Activated CD8-positive, alpha-beta memory T cell treated with anti-CD3 and anti-CD28 coated beads for 36 hours (primary cell): Measurements from ENCODE around the gene JMJD8. TPM values are rescaled to one million over a fixed set of nuclear protein-coding genes. Genes with fewer than 3 reads are reported as not detected.

Source experiments
- CTCF ChIA-PET: fragments of 350-600 bp; sonication (Branson Sonifier 250); formaldehyde crosslinking; loops from one replicate; lab custom pipeline; 2021; ENCODE audit warnings: antibody characterized with exemption; lab: Charles Lee
- POLR2A ChIA-PET: fragments of 350-600 bp; sonication (Branson Sonifier 250); formaldehyde crosslinking; loops from one replicate; lab custom pipeline; 2021; ENCODE audit warnings: antibody characterized with exemption; lab: Charles Lee
- total RNA-seq, 2 experiments: library from RNA; stranded (reverse); gene quantifications; one replicate each; pipeline ENCODE4 v1.2.3, GENCODE V29; 2021

The JMJD8 gene
- total RNA-seq, 2 experiments from 2014 or later = 48.7 to 49.3 TPM

DNA sequence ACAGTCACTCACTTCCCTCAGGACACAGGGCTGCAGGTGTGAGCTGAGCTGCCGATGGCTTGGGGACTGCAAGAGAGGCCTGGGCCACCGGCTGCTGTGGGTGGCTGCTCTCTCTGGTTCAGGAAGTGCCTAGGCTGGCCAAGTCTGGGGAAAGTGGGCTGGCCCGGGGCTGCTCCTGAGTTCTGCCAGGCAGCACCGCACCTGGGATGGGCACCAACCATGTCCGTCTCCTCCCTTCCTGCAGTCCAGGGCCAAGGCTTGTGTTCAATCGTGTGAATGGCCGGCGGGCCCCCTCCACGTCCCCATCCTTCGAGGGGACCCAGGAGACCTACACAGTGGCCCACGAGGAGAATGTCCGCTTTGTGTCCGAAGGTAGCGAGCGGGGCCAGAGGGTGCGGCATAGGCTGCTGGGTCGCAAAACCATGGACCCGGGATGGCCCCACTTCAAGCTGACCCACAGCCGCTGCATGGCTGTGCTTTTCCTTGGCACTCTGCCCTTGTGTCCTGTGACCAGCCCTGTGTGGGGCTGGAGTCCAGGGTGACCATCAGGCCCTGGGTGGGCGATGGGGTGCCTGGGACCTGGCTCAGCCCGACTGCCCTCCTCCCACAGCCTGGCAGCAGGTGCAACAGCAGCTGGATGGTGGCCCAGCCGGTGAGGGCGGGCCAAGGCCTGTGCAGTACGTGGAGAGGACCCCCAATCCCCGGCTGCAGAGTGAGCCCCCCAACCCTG is 36.8 kb downstream of the JMJD8 start:
- CTCF ChIA-PET = interaction anchor here (0.9 to 2.4 kb wide), 7 partner anchors 9 to 141 kb away, joined by 3 to 14 read pairs (median 4); partner anchors contain the start of genes CHTF18, METTL26, RHOT2 and RPUSD1
- POLR2A ChIA-PET = no interaction called here

DNA sequence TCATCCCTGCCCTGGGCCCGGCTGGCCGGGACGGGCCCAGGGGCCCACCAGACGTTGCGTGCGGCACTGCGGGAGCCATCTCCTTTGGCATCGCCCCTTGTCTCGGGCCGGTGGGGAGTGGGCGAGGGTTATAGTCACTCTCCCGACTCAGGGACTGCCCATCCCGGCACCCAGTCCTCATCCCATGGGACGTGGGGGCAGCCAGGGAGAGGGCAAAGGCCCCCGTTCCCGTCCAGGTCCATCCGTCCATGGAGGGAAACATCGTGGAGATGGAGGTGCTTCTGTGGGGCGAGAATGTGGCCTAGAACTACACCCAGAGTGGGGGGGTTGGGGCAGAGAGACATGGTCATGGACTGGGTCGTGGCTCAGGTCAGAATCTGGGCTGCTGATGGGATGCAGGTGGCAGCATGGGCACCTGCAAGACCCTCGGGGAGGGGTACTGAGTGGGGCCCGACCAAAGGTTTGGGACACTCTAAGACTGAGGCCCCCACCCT is 37.4 kb downstream of the JMJD8 start:
- ChIA-PET POLR2A (no interaction called here), CTCF (no interaction called here)

DNA sequence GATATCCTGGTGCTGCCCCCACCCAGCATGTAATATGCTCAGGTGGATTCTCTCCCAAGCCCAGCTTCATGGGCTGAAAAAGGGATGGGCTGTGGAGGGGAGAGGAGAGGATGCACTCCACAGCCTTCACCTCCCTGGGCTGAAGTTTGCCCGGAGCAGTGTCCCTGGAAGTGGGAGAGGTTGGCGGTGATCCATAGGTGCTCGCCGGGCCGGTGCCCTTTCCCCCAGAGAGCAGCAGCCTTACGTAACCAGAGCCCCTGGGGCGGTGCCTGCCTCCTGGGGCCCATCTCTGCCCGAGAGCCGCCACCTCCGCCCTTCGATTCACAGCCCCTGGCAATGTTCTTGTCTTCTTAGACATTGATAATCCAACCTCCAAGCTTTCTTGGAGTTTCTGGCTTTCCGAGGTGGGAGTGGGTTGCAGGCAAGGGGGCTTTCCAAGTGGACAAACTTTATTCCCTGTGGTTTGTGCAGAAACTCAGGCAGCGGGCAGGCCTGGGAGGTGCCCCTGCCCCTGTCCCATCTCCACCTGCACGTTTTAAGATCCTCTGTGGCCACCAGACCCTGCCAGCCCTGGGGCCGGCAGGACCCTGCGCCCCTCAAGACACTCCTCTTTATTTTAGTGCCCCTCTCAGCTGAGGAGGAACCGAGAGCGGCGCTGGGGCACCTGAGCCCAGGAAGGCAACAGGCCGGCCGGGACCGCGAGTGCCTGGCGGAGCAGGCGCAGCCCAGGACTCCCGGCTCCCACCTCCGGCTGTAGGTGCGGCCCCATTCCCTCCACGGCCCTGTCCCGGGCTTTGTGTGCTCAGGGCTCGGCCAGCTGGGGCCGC is 38.1 kb downstream of the JMJD8 start:
- ChIA-PET POLR2A (no interaction called here), CTCF (no interaction called here)

DNA sequence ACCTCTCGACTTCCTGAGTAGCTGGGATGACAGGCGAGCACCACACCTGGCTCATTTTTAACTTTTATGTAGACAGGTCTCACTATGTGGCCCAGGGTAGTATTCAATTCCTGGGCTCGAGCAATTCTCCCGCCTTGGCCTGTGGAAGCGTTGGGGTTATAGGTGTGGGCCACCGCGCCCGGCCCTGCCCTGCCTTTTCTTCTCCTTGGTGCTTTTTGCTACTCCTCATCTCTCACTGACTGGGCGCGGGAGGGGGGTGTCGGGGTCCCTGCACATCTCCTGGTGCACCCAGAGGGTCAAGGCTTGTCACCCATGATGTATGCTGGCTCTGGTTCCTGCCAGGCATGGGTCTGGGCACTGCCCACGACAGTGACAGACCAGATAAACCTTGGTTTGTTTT is 39.6 kb downstream of the JMJD8 start:
- POLR2A ChIA-PET = no interaction called here
- CTCF ChIA-PET = interaction anchor here (0.6 kb wide), 1 partner anchor 35 kb away, joined by 3 read pairs; no protein-coding TSS in a partner anchor

DNA sequence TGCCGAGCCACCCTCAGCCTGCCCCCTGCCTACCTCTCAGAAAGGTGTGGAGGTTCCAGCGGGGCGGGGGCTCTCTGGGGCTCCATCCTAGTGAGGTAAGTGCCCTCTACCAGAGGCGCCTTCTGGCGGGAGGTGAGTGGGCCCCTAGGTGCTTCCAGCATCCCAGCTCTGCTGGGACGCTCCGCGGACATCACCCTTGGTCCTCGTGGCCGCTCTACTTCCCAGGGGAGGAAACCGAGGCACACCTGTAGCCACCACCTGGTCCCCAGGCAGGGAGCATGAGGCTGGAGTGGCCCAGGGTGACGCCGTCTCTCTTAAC is 41.1 kb downstream of the JMJD8 start:
- ChIA-PET CTCF (no interaction called here), POLR2A (no interaction called here)

- CTCF ChIA-PET = interaction anchor here (0.8 kb wide), 1 partner anchor 40 kb away, joined by 3 read pairs; no protein-coding TSS in a partner anchor
- POLR2A ChIA-PET = no interaction called here
These were observed 41.7 kb downstream of the JMJD8 start for GRCh38 chr16:642189-643049.

DNA sequence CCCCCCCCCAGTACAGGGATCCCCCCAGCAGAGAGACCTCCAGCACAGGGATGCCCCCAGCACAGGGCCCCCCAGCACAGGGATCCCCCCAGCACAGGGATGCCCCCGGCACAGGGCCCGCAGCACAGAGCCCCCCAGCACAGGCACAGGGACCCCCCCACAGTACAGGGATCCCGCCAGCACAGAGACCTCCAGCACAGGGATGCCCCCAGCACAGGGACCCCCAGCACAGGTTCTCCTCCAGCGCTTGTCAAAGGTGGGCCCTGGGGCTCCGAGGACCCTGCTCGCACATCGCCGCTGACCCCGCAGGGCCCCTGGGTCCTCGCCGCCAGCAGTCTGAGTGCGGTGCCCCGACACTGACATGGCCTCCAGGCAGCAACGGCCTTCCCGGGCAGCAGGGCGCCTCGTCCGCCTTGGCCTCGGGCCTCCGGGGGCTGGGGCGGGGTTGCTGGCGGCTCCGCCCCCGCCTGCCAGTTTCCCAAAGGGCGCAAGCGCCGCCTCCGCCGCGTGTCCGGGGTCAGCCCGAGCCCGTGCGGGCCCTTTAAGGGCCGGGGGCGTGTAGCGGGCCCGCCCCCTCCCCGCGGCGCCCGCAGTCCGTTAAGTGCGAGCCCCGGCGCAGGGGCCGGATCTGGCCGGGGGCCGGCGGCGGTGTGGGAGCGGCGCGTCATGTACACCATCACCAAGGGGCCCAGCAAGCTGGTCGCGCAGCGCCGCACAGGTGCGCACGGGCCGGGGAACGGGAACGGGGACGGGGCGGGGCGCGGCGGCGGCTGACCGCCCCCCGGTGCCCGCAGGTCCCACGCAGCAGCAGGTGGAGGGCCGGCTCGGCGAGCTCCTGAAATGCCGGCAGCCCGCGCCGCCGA is 42.6 kb downstream of the JMJD8 start, which contains the start of gene MCRIP2:
TSS of gene MCRIP2 (plus strand) at position 503 of the 863 bp plus-strand sequence. CDS start at position 667, 164 bp downstream.
- POLR2A ChIA-PET = no interaction called here
- CTCF ChIA-PET = interaction anchor here (0.8 kb wide), 1 partner anchor 39 kb away, joined by 3 read pairs; no protein-coding TSS in a partner anchor

DNA sequence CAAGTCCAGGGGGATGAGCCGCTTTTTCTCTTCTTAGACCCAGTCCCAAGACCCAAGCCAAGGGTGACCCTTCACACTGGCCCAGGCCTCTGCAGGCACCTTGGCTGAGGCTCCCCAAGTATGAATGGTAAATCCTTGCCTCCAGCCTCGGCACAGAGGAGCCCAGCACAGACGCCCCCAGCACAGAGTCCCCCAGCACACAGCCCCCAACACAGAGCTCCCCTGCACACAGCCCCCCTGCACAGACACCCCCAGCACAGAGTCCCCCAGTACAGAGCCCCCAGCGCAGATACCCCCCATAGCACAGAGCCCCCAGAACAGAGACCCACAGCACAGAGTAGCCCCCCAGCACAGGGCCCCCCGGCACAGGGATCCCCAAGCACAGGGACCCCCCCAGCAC is 43.5 kb downstream of the JMJD8 start:
- POLR2A ChIA-PET = interaction anchor here (0.7 kb wide), 1 partner anchor 55 kb away, joined by 5 read pairs; no protein-coding TSS in a partner anchor

GRCh38 chr16:638836-639235 is 45.3 kb downstream of the JMJD8 start:
- ChIA-PET CTCF (interaction anchor here (1.0 to 1.4 kb wide), 2 partner anchors 9 to 30 kb away, joined by 3 to 4 read pairs; partner anchors contain the start of gene RHOT2), POLR2A (no interaction called here)

More for the DNA sequence above, 43.5 kb downstream of the JMJD8 start:
- CTCF ChIA-PET = no interaction called here

GRCh38 chr16:638034-638543 is 46.0 kb downstream of the JMJD8 start:
- CTCF ChIA-PET = interaction anchor here (1.0 kb wide), 1 partner anchor 9 kb away, joined by 4 read pairs; no protein-coding TSS in a partner anchor
- POLR2A ChIA-PET = interaction anchor here (1.8 kb wide), 1 partner anchor 30 kb away, joined by 4 read pairs; the partner anchor contains the start of gene RHOT2

- ChIA-PET POLR2A (interaction anchor here (0.9 to 1.8 kb wide), 6 partner anchors 13 to 110 kb away, joined by 3 to 5 read pairs (median 4); partner anchors contain the start of genes RHOT2 and WDR90), CTCF (interaction anchor here (1.0 to 2.1 kb wide), 3 partner anchors 10 to 31 kb away, joined by 4 to 14 read pairs (median 5); partner anchors contain the start of genes RHOT2 and WDR90)
These were observed 46.8 kb downstream of the JMJD8 start for GRCh38 chr16:637081-638018.

- ChIA-PET CTCF (interaction anchor here (0.6 to 2.1 kb wide), 4 partner anchors 12 to 45 kb away, joined by 3 to 14 read pairs (median 4); partner anchors contain the start of genes RHOT2 and WDR90), POLR2A (interaction anchor here (0.5 to 1.8 kb wide), 10 partner anchors 14 to 583 kb away, joined by 3 to 5 read pairs (median 4); partner anchors contain the start of genes POLR3K, RHBDL1, RHOT2 and SNRNP25)
These were observed 47.7 kb downstream of the JMJD8 start, which contains the start of gene METTL26 for GRCh38 chr16:636206-637080. METTL26 (minus strand) TSS chr16:636305; CDS start chr16:636290, 15 bp downstream.

DNA sequence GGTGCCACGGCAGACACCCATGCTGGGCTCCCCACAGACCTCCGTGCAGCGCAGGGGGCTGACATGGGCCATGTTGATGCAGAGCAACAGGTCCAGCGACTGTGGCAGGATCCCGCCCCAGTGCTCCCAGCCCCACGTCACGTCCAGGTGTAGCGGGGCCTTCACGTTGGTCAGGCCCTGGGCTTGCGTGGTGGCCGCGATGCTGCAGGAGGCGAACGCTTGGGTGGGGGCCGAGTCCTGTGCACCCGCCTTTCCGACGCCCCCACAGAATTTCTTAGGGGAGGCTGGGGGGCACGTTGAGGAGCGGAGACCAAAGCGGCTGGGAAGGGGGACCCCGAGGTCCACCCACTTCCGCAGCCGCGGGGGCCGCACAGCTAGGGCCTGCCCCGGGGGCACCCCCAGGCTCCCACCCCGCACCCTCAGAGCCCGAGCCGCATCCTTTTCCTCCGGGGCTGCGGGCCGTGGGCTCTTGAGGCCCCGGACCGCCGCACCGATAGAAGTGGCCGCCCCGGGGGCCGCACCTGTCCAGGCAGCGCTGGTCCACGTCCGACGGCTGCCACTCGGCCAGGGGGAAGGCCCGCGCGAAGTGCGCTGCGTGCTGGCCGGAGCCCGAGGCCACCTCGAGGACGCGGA is 48.4 kb downstream of the JMJD8 start:
- POLR2A ChIA-PET = interaction anchor here (1.0 to 1.5 kb wide), 2 partner anchors 43 to 45 kb away, joined by 3 to 4 read pairs; partner anchors contain the start of gene STUB1

GRCh38 chr16:634996-635395 is 49.1 kb downstream of the JMJD8 start:
- CTCF ChIA-PET = no interaction called here
- POLR2A ChIA-PET = no interaction called here

More for the DNA sequence above, 48.4 kb downstream of the JMJD8 start:
- CTCF ChIA-PET = interaction anchor here (0.6 to 2.1 kb wide), 3 partner anchors 13 to 89 kb away, joined by 3 to 14 read pairs (median 4); partner anchors contain the start of gene WDR90
